EH (cell line): ENCODE results near the gene TAS1R3.
A peak's percentile ranks its signal among the peaks of the same experiment; 100 is the strongest.

Experiments used
- DNase-seq: peaks from one replicate; pipeline ENCODE4 v3.0.0-alpha.2; 2015; ENCODE audit warnings: low read depth

TAS1R3 gene

GRCh38 chr1:1324524-1325287 lies 6.4 kb upstream of the TAS1R3 start, which contains the start of the genes CPTP and INTS11:
Gene CPTP (plus strand): TSS chr1:1324802. CDS start chr1:1326911, 2,109 bp downstream.
Gene INTS11 (minus strand): TSS chr1:1324660. CDS start chr1:1324608, 52 bp downstream.
- DNase-seq: peak; percentile 90

GRCh38 chr1:1325288-1326074 lies 5.6 kb upstream of the TAS1R3 start:
- DNase-seq: peak; percentile 28

- no peak for DNase-seq
These were observed 4.9 kb upstream of the TAS1R3 start for GRCh38 chr1:1326075-1326605.

- no peak for DNase-seq
These were observed 3.8 kb upstream of the TAS1R3 start for GRCh38 chr1:1327291-1327690.

GRCh38 chr1:1328254-1328653 lies 2.8 kb upstream of the TAS1R3 start:
- DNase-seq: no peak

GRCh38 chr1:1329304-1330210 lies 1.5 kb upstream of the TAS1R3 start:
- DNase-seq: no peak

GRCh38 chr1:1330366-1331067 lies 563 bp upstream of the TAS1R3 start:
- DNase-seq: no peak

GRCh38 chr1:1332031-1332755 lies 1.1 kb downstream of the TAS1R3 start:
- no peak for DNase-seq

- DNase-seq: no peak
These were observed 1.8 kb downstream of the TAS1R3 start for GRCh38 chr1:1332774-1333480.

GRCh38 chr1:1333551-1334241 lies 2.6 kb downstream of the TAS1R3 start:
- no peak for DNase-seq

- DNase-seq: no peak
These were observed 3.8 kb downstream of the TAS1R3 start for GRCh38 chr1:1334835-1335234.

GRCh38 chr1:1335283-1335682 lies 4.2 kb downstream of the TAS1R3 start:
- DNase-seq: no peak

- DNase-seq: no peak
These were observed 4.7 kb downstream of the TAS1R3 start for GRCh38 chr1:1335792-1336248.

- DNase-seq: no peak
These were observed 5.4 kb downstream of the TAS1R3 start for GRCh38 chr1:1336446-1336845.

- no peak for DNase-seq
These were observed 6.1 kb downstream of the TAS1R3 start for GRCh38 chr1:1336931-1337792.

- DNase-seq: no peak
These were observed 6.7 kb downstream of the TAS1R3 start for GRCh38 chr1:1337793-1338147.

- no peak for DNase-seq
These were observed 7.2 kb downstream of the TAS1R3 start for GRCh38 chr1:1338278-1338677.

GRCh38 chr1:1340185-1340584 lies 9.1 kb downstream of the TAS1R3 start:
- no peak for DNase-seq
